HG02884 (cell line): ENCODE data around the gene CRACR2B.

Source experiments
- ATAC-seq: cut with Tn5 transposase; IDR thresholded peaks from one replicate; pipeline ENCODE4 v1.9.1; 2021; ENCODE audit warnings: mild to moderate bottlenecking, moderate library complexity; ENCODE audit not compliant: unreplicated experiment

The CRACR2B gene

DNA sequence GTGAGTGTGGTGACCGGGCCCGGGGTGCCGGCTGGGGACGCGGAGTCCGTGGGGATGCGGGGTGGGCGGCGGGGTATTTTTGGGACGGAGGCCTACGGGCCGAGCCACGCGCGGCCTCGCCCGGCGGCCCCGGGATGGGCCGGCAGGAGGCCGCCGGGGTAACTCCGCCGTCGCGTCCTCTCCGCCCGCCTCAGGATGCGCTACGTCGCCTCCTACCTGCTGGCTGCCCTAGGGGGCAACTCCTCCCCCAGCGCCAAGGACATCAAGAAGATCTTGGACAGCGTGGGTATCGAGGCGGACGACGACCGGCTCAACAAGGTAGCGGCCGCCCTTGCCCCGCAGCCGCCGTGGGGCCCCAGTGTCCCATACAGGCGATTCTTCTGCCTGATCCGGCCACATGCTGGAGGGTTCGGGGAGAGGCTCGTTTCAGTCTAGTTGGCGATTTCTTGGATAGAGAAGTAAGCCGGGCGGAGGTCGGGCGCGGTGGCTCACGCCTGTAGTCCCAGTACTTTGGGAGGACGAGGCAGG, 17.6 kb upstream of the CRACR2B start:
- peak; percentile 8 for ATAC-seq

GRCh38 chr11:811446-812245, 16.1 kb upstream of the CRACR2B start:
- no peak for ATAC-seq

GRCh38 chr11:812390-812789, 15.3 kb upstream of the CRACR2B start:
- ATAC-seq, result no peak

DNA sequence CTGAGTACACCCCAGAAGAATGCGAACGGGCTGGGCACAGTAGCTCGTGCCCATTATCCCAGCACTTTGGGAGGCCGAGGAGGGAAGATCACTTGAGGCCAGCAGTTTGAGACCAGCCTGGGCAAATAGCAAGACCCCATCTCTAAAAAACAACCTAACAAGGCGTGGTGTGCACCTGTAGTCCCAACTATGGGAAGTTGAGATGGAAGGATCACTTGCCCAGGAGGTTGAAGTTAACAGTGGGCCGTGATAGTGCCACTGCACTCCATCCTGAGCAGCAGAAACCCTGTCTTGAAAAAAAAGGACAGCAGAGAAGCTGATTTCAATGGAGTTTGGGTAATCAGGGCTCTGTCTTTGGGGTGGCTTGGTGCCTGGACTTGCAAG, 14.7 kb upstream of the CRACR2B start:
- ATAC-seq, result no peak

- no peak for ATAC-seq
These were observed 14.1 kb upstream of the CRACR2B start for GRCh38 chr11:813456-814096.

GRCh38 chr11:815675-816432, 11.9 kb upstream of the CRACR2B start:
- ATAC-seq, result no peak

DNA sequence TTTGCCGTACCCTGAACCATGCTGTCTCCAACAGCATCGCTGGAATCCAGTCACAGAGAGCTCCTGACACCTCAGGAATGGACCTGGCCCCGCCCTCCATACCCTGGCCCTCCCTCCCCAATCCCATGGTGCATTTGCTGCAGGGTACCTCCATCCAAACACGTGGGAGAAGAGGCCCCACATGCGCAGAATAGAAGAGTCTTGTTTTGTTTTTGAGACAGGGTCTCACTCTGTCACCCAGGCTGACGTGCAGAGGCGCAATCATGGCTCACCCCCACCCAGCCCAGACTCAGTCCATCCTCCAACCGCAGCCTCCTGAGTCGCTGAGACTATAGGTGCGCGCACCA, 11.3 kb upstream of the CRACR2B start:
- no peak for ATAC-seq

GRCh38 chr11:818396-819128, 9.2 kb upstream of the CRACR2B start, which contains the start of gene PNPLA2:
TSS of gene PNPLA2 (plus strand) at chr11:818914. CDS start at chr11:819719, 805 bp downstream.
- no peak for ATAC-seq

GRCh38 chr11:819129-819931, 8.4 kb upstream of the CRACR2B start:
- peak; percentile 58 for ATAC-seq

DNA sequence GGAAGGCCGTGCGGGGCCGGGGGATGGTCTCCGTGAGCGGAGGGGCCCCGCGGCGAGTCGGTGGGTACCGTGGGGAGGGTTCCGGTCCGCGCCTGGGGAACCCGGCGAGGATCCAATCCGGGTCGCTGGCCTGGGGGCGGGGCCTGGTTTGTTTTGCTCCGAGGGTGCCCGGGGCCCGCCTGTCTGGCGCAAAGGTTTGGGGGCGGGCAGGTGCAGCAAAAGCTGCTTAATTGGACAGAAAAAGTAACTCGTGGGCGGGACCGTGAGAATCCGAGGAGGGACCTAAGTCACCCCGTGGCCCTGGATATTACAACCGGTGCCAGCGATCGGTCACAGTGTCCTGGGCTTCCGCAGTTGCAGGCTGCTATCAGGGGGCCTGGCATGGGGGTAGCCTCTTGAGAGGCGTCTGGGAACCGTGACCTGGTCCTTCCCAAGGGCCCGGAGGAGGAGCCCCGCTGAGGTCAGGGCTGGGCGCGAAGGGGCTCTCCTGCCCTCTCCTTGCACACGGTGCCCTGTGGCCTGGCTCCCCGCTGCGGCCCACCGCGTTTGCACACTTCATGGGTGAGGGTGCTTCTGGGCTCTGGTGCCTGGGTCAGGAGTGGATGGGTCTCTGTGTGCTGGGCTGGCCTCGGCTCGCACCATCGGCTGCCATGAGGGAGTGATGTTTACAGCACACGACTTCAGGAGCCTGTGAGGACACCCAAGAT, 7.6 kb upstream of the CRACR2B start:
- ATAC-seq, result peak; percentile 64

- no peak for ATAC-seq
These were observed 6.8 kb upstream of the CRACR2B start for GRCh38 chr11:820655-821511.

DNA sequence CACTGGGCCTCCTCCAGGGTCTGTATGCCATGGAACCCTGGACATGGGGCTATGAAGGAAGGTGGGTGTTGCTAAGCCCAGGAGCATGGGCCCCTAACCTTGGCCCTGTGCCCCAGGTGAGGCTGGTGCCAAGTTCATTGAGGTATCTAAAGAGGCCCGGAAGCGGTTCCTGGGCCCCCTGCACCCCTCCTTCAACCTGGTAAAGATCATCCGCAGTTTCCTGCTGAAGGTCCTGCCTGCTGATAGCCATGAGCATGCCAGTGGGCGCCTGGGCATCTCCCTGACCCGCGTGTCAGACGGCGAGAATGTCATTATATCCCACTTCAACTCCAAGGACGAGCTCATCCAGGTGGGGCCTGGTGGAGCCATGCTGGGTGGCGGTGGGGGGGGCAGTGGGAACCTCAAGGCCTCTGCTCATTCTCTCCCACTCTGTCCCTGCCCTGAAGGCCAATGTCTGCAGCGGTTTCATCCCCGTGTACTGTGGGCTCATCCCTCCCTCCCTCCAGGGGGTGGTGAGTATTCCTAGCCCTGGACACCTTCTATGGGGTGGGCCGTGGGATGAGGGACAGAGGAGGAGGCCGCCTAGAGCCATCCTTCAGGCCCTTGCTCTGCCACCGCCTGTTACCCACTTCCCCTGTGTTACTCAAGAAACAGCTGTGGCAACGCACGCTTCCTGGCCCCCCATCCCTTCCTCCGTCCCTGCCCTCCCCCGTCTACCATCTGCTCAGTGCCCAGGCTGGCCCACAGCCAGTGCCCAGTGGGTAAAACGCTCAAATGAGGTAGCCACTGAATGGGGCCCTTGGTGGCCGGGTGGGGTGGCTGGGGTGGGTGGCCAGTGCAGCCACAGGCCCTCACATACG, 6.0 kb upstream of the CRACR2B start:
- ATAC-seq, result no peak

- no peak for ATAC-seq
These were observed 4.1 kb upstream of the CRACR2B start for GRCh38 chr11:823441-824291.

DNA sequence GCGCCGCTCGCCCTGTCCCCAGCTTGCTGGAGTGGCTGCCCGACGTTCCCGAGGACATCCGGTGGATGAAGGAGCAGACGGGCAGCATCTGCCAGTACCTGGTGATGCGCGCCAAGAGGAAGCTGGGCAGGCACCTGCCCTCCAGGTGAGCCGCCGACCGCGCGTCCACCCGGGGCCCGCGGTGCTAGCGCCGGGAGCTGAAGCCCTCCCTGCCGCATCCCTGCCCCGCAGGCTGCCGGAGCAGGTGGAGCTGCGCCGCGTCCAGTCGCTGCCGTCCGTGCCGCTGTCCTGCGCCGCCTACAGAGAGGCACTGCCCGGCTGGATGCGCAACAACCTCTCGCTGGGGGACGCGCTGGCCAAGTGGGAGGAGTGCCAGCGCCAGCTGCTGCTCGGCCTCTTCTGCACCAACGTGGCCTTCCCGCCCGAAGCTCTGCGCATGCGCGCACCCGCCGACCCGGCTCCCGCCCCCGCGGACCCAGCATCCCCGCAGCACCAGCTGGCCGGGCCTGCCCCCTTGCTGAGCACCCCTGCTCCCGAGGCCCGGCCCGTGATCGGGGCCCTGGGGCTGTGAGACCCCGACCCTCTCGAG, 3.3 kb upstream of the CRACR2B start:
- ATAC-seq, result no peak

DNA sequence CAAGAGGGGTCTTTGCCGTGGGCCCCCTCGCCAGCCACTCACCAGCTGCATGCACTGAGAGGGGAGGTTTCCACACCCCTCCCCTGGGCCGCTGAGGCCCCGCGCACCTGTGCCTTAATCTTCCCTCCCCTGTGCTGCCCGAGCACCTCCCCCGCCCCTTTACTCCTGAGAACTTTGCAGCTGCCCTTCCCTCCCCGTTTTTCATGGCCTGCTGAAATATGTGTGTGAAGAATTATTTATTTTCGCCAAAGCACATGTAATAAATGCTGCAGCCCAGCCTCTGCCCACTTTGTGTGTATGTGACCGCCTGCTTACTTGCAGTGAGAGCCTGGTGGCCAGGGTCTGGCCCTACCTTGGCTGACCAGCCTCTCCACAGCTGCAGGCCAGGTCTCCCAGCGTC, 2.8 kb upstream of the CRACR2B start:
- no peak for ATAC-seq
